GM19238 (cell line): ENCODE measurements around the gene SCG3.

ENCODE experiments used
- DNase-seq: peaks from one replicate; pipeline ENCODE4 v3.0.0; 2011; ENCODE audit warnings: low spot score; ENCODE audit not compliant: insufficient read length

The SCG3 gene

GRCh38 chr15:51678096-51678495 lies 3.2 kb upstream of the SCG3 start:
- no peak for DNase-seq

- DNase-seq = no peak
Observed at GRCh38 chr15:51680321-51680720, 982 bp upstream of the SCG3 start.

GRCh38 chr15:51687565-51687964 lies 6.3 kb downstream of the SCG3 start:
- no peak for DNase-seq

- no peak for DNase-seq
Observed at GRCh38 chr15:51688863-51689262, 7.6 kb downstream of the SCG3 start.

GRCh38 chr15:51692154-51692553 lies 10.9 kb downstream of the SCG3 start:
- no peak for DNase-seq

- no peak for DNase-seq
Observed at GRCh38 chr15:51696566-51696965, 15.3 kb downstream of the SCG3 start.

- no peak for DNase-seq
Observed at GRCh38 chr15:51697163-51697562, 15.9 kb downstream of the SCG3 start.

GRCh38 chr15:51699373-51699772 lies 18.1 kb downstream of the SCG3 start:
- DNase-seq = no peak

GRCh38 chr15:51702710-51703109 lies 21.4 kb downstream of the SCG3 start:
- DNase-seq = no peak

- DNase-seq = no peak
Observed at GRCh38 chr15:51706291-51706690, 25.0 kb downstream of the SCG3 start.

- no peak for DNase-seq
Observed at GRCh38 chr15:51706926-51707608, 25.8 kb downstream of the SCG3 start.

- no peak for DNase-seq
Observed at GRCh38 chr15:51708013-51708412, 26.7 kb downstream of the SCG3 start.

- DNase-seq = no peak
Observed at GRCh38 chr15:51709031-51709430, 27.7 kb downstream of the SCG3 start.

- DNase-seq = no peak
Observed at GRCh38 chr15:51714162-51714561, 32.9 kb downstream of the SCG3 start.

- DNase-seq = no peak
Observed at GRCh38 chr15:51714911-51715310, 33.6 kb downstream of the SCG3 start.

- no peak for DNase-seq
Observed at GRCh38 chr15:51718219-51718618, 36.9 kb downstream of the SCG3 start.

GRCh38 chr15:51718746-51719145 lies 37.4 kb downstream of the SCG3 start:
- DNase-seq = no peak

GRCh38 chr15:51720201-51720995 lies 39.1 kb downstream of the SCG3 start:
- no peak for DNase-seq

GRCh38 chr15:51721199-51721960 lies 40.1 kb downstream of the SCG3 start:
- DNase-seq = no peak

- no peak for DNase-seq
Observed at GRCh38 chr15:51724199-51724598, 42.9 kb downstream of the SCG3 start.

GRCh38 chr15:51724673-51725072 lies 43.4 kb downstream of the SCG3 start:
- no peak for DNase-seq
